GM12878 (cell line): ENCODE results near the gene GAGE13.

Experiments
- NR2F1 ChIP-seq: fragments of 450-650 bp; conservative IDR thresholded peaks from 2 replicates; pipeline ENCODE4 v1.6.1; 2017; ENCODE audit warnings: mild to moderate bottlenecking
- POLR2AphosphoS5 ChIP-seq: IDR thresholded peaks from 2 replicates; pipeline ENCODE4 v1.6.1; 2011; ENCODE audit warnings: mild to moderate bottlenecking, low read length, inconsistent platforms
- ZNF24 ChIP-seq: fragments of 450-650 bp; IDR thresholded peaks from 2 replicates; pipeline ENCODE4 v1.6.1; 2017; ENCODE audit warnings: antibody characterized with exemption, mild to moderate bottlenecking
- TF ChIP-seq, protein P1 (sequence below), 3 experiments: IDR thresholded peaks in 2 of 3; conservative IDR thresholded peaks in 1 of 3; 2 replicates each; pipeline ENCODE4 v1.5.1; 2011; ENCODE audit warnings: low read depth in 3 of 3, low read length in 3 of 3, mild to moderate bottlenecking in 3 of 3, control low read depth in 2 of 3, moderate library complexity in 2 of 3, inconsistent platforms in 1 of 3, mixed read lengths in 1 of 3; ENCODE audit not compliant: control insufficient read depth in 2 of 3, insufficient read depth in 1 of 3; ENCODE audit errors: extremely low read depth in 1 of 3

DNA sequence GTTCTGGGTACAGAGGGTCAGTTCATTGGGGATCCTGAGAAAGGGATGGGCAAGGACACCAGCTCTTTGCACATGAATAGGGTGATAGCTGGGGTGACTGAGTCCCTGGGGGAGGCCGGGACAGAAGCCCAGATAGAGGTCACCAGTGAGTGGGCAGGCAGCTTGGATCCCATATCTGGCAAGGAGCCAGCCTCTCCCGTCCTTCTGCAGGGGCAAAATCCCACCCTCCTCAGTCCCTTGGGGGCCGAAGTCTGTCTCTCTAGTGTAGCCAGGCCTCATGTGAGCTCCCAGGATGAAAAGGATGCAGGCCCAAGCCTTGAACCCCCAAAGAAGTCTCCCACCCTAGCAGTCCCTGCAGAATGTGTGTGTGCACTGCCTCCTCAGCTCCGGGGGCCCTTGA lies 44.8 kb upstream of the GAGE13 start:
- TF ChIP-seq NR2F1 (no peak), POLR2AphosphoS5 (no peak), ZNF24 (no peak)
- TF ChIP-seq, protein P1, sequence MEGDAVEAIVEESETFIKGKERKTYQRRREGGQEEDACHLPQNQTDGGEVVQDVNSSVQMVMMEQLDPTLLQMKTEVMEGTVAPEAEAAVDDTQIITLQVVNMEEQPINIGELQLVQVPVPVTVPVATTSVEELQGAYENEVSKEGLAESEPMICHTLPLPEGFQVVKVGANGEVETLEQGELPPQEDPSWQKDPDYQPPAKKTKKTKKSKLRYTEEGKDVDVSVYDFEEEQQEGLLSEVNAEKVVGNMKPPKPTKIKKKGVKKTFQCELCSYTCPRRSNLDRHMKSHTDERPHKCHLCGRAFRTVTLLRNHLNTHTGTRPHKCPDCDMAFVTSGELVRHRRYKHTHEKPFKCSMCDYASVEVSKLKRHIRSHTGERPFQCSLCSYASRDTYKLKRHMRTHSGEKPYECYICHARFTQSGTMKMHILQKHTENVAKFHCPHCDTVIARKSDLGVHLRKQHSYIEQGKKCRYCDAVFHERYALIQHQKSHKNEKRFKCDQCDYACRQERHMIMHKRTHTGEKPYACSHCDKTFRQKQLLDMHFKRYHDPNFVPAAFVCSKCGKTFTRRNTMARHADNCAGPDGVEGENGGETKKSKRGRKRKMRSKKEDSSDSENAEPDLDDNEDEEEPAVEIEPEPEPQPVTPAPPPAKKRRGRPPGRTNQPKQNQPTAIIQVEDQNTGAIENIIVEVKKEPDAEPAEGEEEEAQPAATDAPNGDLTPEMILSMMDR (IDR thresholded peaks at IDR 0.05 in 2 of 3, conservative IDR thresholded peaks at IDR 0.05 in 1 of 3; ENCODE audit: control insufficient read depth in 2 of 3, extremely low read depth in 1 of 3, insufficient read depth in 1 of 3, low read depth in 3 of 3, low read length in 3 of 3) = no peak
